ENCODE measurements around the gene KRT9. TPM values are rescaled to one million over a fixed set of nuclear protein-coding genes. Genes with fewer than 3 reads are reported as not detected.

Gene KRT9
- total and polyA plus RNA-seq, 9 of the 15 experiments (the other 6 are each of a cell fraction or from before 2014, with no cell fraction given) = 0.03 TPM; not detected in 8

- TF ChIP-seq ZNF696 (CRISPR knock-in tag; conservative IDR thresholded peaks at IDR 0.05) (no peak), RUNX1 (IDR thresholded peaks at IDR 0.05; ENCODE audit: low read depth) (0 out of 2 replicates have a peak, but pooled peaks have one; percentile 20), STAT6 (CRISPR knock-in tag; IDR thresholded peaks at IDR 0.05) (no peak), NCOR1 (IDR thresholded peaks at IDR 0.05) (no peak), ETS1 (conservative IDR thresholded peaks at IDR 0.05; ENCODE audit: control insufficient read depth, low read depth, low read length) (no peak), CBFA2T2 (conservative IDR thresholded peaks at IDR 0.05) (no peak), CHD1 (IDR thresholded peaks at IDR 0.05; ENCODE audit: low read length) (peak; percentile 26), MNT (conservative IDR thresholded peaks at IDR 0.05) (0 out of 4 replicates have a peak, but pooled peaks of 1 of the 2 experiments have one; percentile 11), SMAD4 (CRISPR knock-in tag; conservative IDR thresholded peaks at IDR 0.05) (no peak), CBX2 (IDR thresholded peaks at IDR 0.05; ENCODE audit: insufficient read depth, low read length, poor library complexity, severe bottlenecking) (no peak), SIRT6 (IDR thresholded peaks at IDR 0.05; ENCODE audit: low read depth, low read length) (no peak), ZBTB8A (IDR thresholded peaks at IDR 0.05; ENCODE audit: partially characterized antibody) (no peak), PHTF2 (CRISPR knock-in tag; IDR thresholded peaks at IDR 0.05) (no peak), GTF2F1 (IDR thresholded peaks at IDR 0.05; ENCODE audit: low read depth, low read length) (no peak), HDAC1 (IDR thresholded peaks at IDR 0.05) (peak in 1 of 2 experiments; percentile 52; a peak in 2 of 4 replicates), ZNF583 (CRISPR knock-in tag; IDR thresholded peaks at IDR 0.05) (no peak), ZNF717 (CRISPR knock-in tag; IDR thresholded peaks at IDR 0.05) (no peak), ZBTB5 (IDR thresholded peaks at IDR 0.05) (no peak; the same call in 1 of the 2 replicates), KLF16 (IDR thresholded peaks at IDR 0.05) (no peak), SNIP1 (IDR thresholded peaks at IDR 0.05; ENCODE audit: low read depth) (no peak), LARP7 (IDR thresholded peaks at IDR 0.05) (0 out of 2 replicates have a peak, but pooled peaks have one; percentile 30)
Observed at GRCh38 chr17:41527063-41528023, 44.5 kb downstream of the KRT9 start (continued).
